ENCODE data around the gene PRRG1.

GRCh38 chrX:37468124-37468739, 119.1 kb downstream of the PRRG1 start:
- TF ChIP-seq REST (IDR thresholded peaks at IDR 0.05; ENCODE audit: borderline replicate concordance), result no peak
- TF ChIP-seq, protein P1, sequence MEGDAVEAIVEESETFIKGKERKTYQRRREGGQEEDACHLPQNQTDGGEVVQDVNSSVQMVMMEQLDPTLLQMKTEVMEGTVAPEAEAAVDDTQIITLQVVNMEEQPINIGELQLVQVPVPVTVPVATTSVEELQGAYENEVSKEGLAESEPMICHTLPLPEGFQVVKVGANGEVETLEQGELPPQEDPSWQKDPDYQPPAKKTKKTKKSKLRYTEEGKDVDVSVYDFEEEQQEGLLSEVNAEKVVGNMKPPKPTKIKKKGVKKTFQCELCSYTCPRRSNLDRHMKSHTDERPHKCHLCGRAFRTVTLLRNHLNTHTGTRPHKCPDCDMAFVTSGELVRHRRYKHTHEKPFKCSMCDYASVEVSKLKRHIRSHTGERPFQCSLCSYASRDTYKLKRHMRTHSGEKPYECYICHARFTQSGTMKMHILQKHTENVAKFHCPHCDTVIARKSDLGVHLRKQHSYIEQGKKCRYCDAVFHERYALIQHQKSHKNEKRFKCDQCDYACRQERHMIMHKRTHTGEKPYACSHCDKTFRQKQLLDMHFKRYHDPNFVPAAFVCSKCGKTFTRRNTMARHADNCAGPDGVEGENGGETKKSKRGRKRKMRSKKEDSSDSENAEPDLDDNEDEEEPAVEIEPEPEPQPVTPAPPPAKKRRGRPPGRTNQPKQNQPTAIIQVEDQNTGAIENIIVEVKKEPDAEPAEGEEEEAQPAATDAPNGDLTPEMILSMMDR (IDR thresholded peaks at IDR 0.05; ENCODE audit: poor library complexity, severe bottlenecking), result no peak
- TF ChIP-seq MXI1 (conservative IDR thresholded peaks at IDR 0.05; ENCODE audit: poor library complexity, severe bottlenecking), result no peak
- TF ChIP-seq EP300 (conservative IDR thresholded peaks at IDR 0.05; ENCODE audit: poor library complexity, severe bottlenecking), result no peak
- no peak for TF ChIP-seq EZH2 (IDR thresholded peaks at IDR 0.05; ENCODE audit: borderline replicate concordance, insufficient read depth, low read length, poor library complexity, severe bottlenecking)
- no peak for TF ChIP-seq RAD21 (conservative IDR thresholded peaks at IDR 0.05)
- TF ChIP-seq POLR2AphosphoS5 (IDR thresholded peaks at IDR 0.05), result no peak
- TF ChIP-seq TAF1 (IDR thresholded peaks at IDR 0.05; ENCODE audit: low read depth), result no peak

Data from neural cell (in vitro differentiated cells).